HEK293T (cell line): ENCODE data around the gene NRG2.

Source experiments
- CTCF ChIA-PET: fragments of 350-600 bp; formaldehyde crosslinking; extraction: SDS; loops from one replicate; lab custom pipeline; 2021; ENCODE audit warnings: antibody characterized with exemption, inconsistent platforms; lab: Yijun Ruan, JAX
- POLR2A ChIA-PET: fragments of 350-600 bp; formaldehyde crosslinking; extraction: SDS; loops from one replicate; lab custom pipeline; 2020; ENCODE audit warnings: antibody characterized with exemption, inconsistent platforms; lab: Yijun Ruan, JAX
- DNase-seq: peaks from one replicate; pipeline ENCODE4 v3.0.0; 2012; ENCODE audit warnings: mixed read lengths; ENCODE audit errors: extremely low spot score
- ARNT ChIP-seq: fragments of 450-650 bp; IDR thresholded peaks from 2 replicates; pipeline ENCODE4 v1.6.1; 2017; ENCODE audit warnings: mild to moderate bottlenecking
- BHLHE40 ChIP-seq: fragments of 450-650 bp; IDR thresholded peaks from 2 replicates; pipeline ENCODE4 v1.6.1; 2016; ENCODE audit warnings: mild to moderate bottlenecking, moderate library complexity, borderline replicate concordance
- CTBP1 ChIP-seq: fragments of 450-650 bp; IDR thresholded peaks from 2 replicates; pipeline ENCODE4 v1.6.1; 2016; ENCODE audit warnings: borderline replicate concordance
- ELF4 ChIP-seq: fragments of 450-650 bp; IDR thresholded peaks from 2 replicates; pipeline ENCODE4 v1.6.1; 2017; ENCODE audit warnings: antibody characterized with exemption
- FOXA1 ChIP-seq: fragments of 450-650 bp; IDR thresholded peaks from 2 replicates; pipeline ENCODE4 v1.6.1; 2016; ENCODE audit warnings: mild to moderate bottlenecking
- FOXK2 ChIP-seq: fragments of 450-650 bp; IDR thresholded peaks from 2 replicates; pipeline ENCODE4 v1.6.1; 2016; ENCODE audit warnings: mild to moderate bottlenecking
- FOXM1 ChIP-seq: fragments of 450-650 bp; IDR thresholded peaks from 2 replicates; pipeline ENCODE4 v1.6.1; 2017; ENCODE audit warnings: mild to moderate bottlenecking, borderline replicate concordance
- HDGF ChIP-seq: fragments of 450-650 bp; IDR thresholded peaks from 2 replicates; pipeline ENCODE4 v1.6.1; 2017; ENCODE audit warnings: antibody characterized with exemption, borderline replicate concordance
- L3MBTL2 ChIP-seq: fragments of 450-650 bp; conservative IDR thresholded peaks from 2 replicates; pipeline ENCODE4 v1.6.1; 2016; ENCODE audit warnings: mild to moderate bottlenecking
- LEF1 ChIP-seq: fragments of 450-650 bp; IDR thresholded peaks from 2 replicates; pipeline ENCODE4 v1.6.1; 2017; ENCODE audit warnings: mild to moderate bottlenecking, borderline replicate concordance
- NFRKB ChIP-seq: fragments of 450-650 bp; IDR thresholded peaks from 2 replicates; pipeline ENCODE4 v1.6.1; 2016; ENCODE audit warnings: mild to moderate bottlenecking, moderate library complexity
- SP1 ChIP-seq: fragments of 450-650 bp; IDR thresholded peaks from 2 replicates; pipeline ENCODE4 v1.6.1; 2017
- SUZ12 ChIP-seq: fragments of 450-650 bp; IDR thresholded peaks from 2 replicates; pipeline ENCODE4 v1.6.1; 2016; ENCODE audit warnings: mild to moderate bottlenecking
- TARDBP ChIP-seq: fragments of 450-650 bp; IDR thresholded peaks from 2 replicates; pipeline ENCODE4 v1.6.1; 2016
- ZNF384 ChIP-seq: fragments of 450-650 bp; IDR thresholded peaks from 2 replicates; pipeline ENCODE4 v1.6.1; 2016
- TF ChIP-seq, protein P1 (sequence below): fragments of 450-650 bp; IDR thresholded peaks from 2 replicates; pipeline ENCODE4 v1.6.1; 2016

The NRG2 gene

DNA sequence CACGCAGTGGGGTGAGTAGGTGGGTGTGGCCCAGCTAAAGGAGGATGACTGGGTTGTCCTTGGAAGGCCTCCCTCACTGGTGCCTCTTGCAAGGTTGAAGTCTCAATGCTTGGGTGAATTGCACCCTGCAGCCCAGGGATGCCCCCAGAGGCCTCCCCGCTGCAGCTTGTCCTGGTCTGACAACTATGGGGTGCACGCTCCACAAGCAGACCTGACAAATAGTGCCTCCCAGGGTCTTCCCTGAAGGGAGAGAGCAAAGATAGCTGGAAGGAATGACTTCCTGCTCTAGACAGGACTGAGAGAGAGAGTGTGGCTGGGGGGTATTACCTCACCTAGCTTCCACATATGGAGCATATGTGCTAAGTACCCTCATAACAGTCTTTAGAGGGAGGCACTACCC, 245.8 kb downstream of the NRG2 start:
- POLR2A ChIA-PET: no interaction called here
- TF ChIP-seq HDGF: no peak
- TF ChIP-seq FOXM1: no peak
- TF ChIP-seq NFRKB: no peak
- no peak for TF ChIP-seq FOXA1
- TF ChIP-seq FOXK2: no peak
- no peak for TF ChIP-seq CTBP1
- no peak for TF ChIP-seq ELF4
- TF ChIP-seq, protein P1, sequence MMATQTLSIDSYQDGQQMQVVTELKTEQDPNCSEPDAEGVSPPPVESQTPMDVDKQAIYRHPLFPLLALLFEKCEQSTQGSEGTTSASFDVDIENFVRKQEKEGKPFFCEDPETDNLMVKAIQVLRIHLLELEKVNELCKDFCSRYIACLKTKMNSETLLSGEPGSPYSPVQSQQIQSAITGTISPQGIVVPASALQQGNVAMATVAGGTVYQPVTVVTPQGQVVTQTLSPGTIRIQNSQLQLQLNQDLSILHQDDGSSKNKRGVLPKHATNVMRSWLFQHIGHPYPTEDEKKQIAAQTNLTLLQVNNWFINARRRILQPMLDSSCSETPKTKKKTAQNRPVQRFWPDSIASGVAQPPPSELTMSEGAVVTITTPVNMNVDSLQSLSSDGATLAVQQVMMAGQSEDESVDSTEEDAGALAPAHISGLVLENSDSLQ: no peak
- TF ChIP-seq BHLHE40: no peak
- TF ChIP-seq ARNT: no peak
- TF ChIP-seq SP1: no peak
- TF ChIP-seq ZNF384: no peak
- no peak for TF ChIP-seq TARDBP
- TF ChIP-seq LEF1: no peak
- TF ChIP-seq L3MBTL2: no peak
- no peak for TF ChIP-seq SUZ12
- CTCF ChIA-PET: interaction anchor here (0.6 to 3.5 kb wide), 5 partner anchors 10 to 172 kb away, joined by 3 to 12 read pairs (median 3); no protein-coding TSS in a partner anchor
- DNase-seq: no peak
